WTC11 (cell line): ENCODE data around the gene HEPACAM. TPM values are rescaled to one million over a fixed set of nuclear protein-coding genes. Genes with fewer than 3 reads are reported as not detected.

ENCODE experiments used
- ATAC-seq: fragments of 200-7000 bp; cut with Tn5 transposase; 2 replicates; pipeline ENCODE4 v1.10.0; 2021; ENCODE audit warnings: mild to moderate bottlenecking, moderate library complexity
- CTCF ChIA-PET: fragments of 300-600 bp; sonication (Branson Sonifier 250); formaldehyde crosslinking; loops from one replicate; lab custom pipeline; 2021; ENCODE audit warnings: antibody characterized with exemption; lab: Charles Lee
- POLR2A ChIA-PET: fragments of 350-600 bp; sonication (Branson Sonifier 250); formaldehyde crosslinking; loops from one replicate; lab custom pipeline; 2021; ENCODE audit warnings: antibody characterized with exemption; lab: Charles Lee
- DNase-seq: peaks from one replicate; pipeline ENCODE4 v3.0.0; 2021; ENCODE audit warnings: low spot score
- H3K27ac Mint-ChIP-seq: 2 replicates; pipeline ENCODE4 v1.8.0; 2021; ENCODE audit warnings: mixed read lengths
- H3K27me3 Mint-ChIP-seq: 2 replicates; pipeline ENCODE4 v1.8.0; 2021; ENCODE audit warnings: low read depth, mild to moderate bottlenecking, moderate library complexity, mixed read lengths
- H3K36me3 Mint-ChIP-seq: 2 replicates; pipeline ENCODE4 v1.8.0; 2021; ENCODE audit warnings: mixed read lengths
- H3K4me1 Mint-ChIP-seq: 2 replicates; pipeline ENCODE4 v1.8.0; 2022; ENCODE audit warnings: mixed read lengths
- H3K4me3 Mint-ChIP-seq: 2 replicates; pipeline ENCODE4 v1.8.0; 2021; ENCODE audit warnings: mild to moderate bottlenecking, moderate library complexity, mixed read lengths
- H3K9me3 Mint-ChIP-seq: 2 replicates; pipeline ENCODE4 v1.8.0; 2021; ENCODE audit warnings: mixed read lengths
- ATF2 ChIP-seq: sonication (generic); formaldehyde crosslinking; IDR thresholded peaks from 2 replicates; pipeline ENCODE4 v1.8.1; 2022; ENCODE audit warnings: low read depth, missing genetic modification reagents, borderline replicate concordance
- CBFB ChIP-seq: sonication (generic); formaldehyde crosslinking; IDR thresholded peaks from 2 replicates; pipeline ENCODE4 v1.8.1; 2022; ENCODE audit warnings: mild to moderate bottlenecking, low read depth, missing genetic modification reagents
- CREM ChIP-seq: sonication (generic); formaldehyde crosslinking; IDR thresholded peaks from 2 replicates; pipeline ENCODE4 v1.8.1; 2022; ENCODE audit warnings: mild to moderate bottlenecking, missing genetic modification reagents, moderate library complexity
- E2F1 ChIP-seq: sonication (generic); formaldehyde crosslinking; IDR thresholded peaks from 2 replicates; pipeline ENCODE4 v1.8.0; 2022; ENCODE audit warnings: mild to moderate bottlenecking, missing genetic modification reagents
- EMX1 ChIP-seq: fragments of 250-450 bp; sonication (Bioruptor Pico); IDR thresholded peaks from 2 replicates; pipeline ENCODE4 v1.8.0; 2021; ENCODE audit warnings: mild to moderate bottlenecking
- FOXK1 ChIP-seq: sonication (generic); formaldehyde crosslinking; IDR thresholded peaks from 2 replicates; pipeline ENCODE4 v1.8.0; 2022; ENCODE audit warnings: mild to moderate bottlenecking, moderate library complexity, missing genetic modification reagents
- GRHL2 ChIP-seq: fragments of 250-450 bp; sonication (Bioruptor Pico); IDR thresholded peaks from 2 replicates; pipeline ENCODE4 v1.8.0; 2022; ENCODE audit warnings: mild to moderate bottlenecking, moderate library complexity; ENCODE audit not compliant: insufficient replicate concordance, severe bottlenecking
- JAZF1 ChIP-seq: fragments of 250-450 bp; sonication (Bioruptor Pico); IDR thresholded peaks from 2 replicates; pipeline ENCODE4 v1.9.0; 2021; ENCODE audit warnings: moderate library complexity, mild to moderate bottlenecking, inconsistent platforms
- JUN ChIP-seq: sonication (generic); formaldehyde crosslinking; IDR thresholded peaks from 2 replicates; pipeline ENCODE4 v1.8.0; 2023; ENCODE audit warnings: mild to moderate bottlenecking, missing genetic modification reagents
- KAT7 ChIP-seq: sonication (generic); formaldehyde crosslinking; IDR thresholded peaks from 2 replicates; pipeline ENCODE4 v1.8.1; 2023; ENCODE audit warnings: missing genetic modification reagents, mild to moderate bottlenecking, borderline replicate concordance
- MLX ChIP-seq: sonication (generic); formaldehyde crosslinking; IDR thresholded peaks from 2 replicates; pipeline ENCODE4 v1.8.1; 2023; ENCODE audit warnings: mild to moderate bottlenecking, missing genetic modification reagents, moderate library complexity
- NFATC4 ChIP-seq: fragments of 250-450 bp; sonication (Bioruptor Pico); IDR thresholded peaks from 2 replicates; pipeline ENCODE4 v1.9.0; 2021; ENCODE audit warnings: mild to moderate bottlenecking
- NFE2L1 ChIP-seq: sonication (generic); formaldehyde crosslinking; IDR thresholded peaks from 2 replicates; pipeline ENCODE4 v1.8.1; 2023; ENCODE audit warnings: missing genetic modification reagents
- PREB ChIP-seq: sonication (generic); formaldehyde crosslinking; IDR thresholded peaks from 2 replicates; pipeline ENCODE4 v1.8.1; 2022; ENCODE audit warnings: mild to moderate bottlenecking, missing genetic modification reagents, moderate library complexity, borderline replicate concordance
- SMAD3 ChIP-seq: sonication (generic); formaldehyde crosslinking; IDR thresholded peaks from 2 replicates; pipeline ENCODE4 v1.8.0; 2022; ENCODE audit warnings: missing genetic modification reagents, mild to moderate bottlenecking, borderline replicate concordance
- TEAD1 ChIP-seq: sonication (generic); formaldehyde crosslinking; IDR thresholded peaks from 2 replicates; pipeline ENCODE4 v1.8.0; 2022; ENCODE audit warnings: mild to moderate bottlenecking, missing genetic modification reagents
- ZBTB21 ChIP-seq: sonication (generic); formaldehyde crosslinking; IDR thresholded peaks from 2 replicates; pipeline ENCODE4 v1.8.1; 2023; ENCODE audit warnings: mild to moderate bottlenecking, missing genetic modification reagents, borderline replicate concordance
- ZNF121 ChIP-seq: sonication (generic); formaldehyde crosslinking; IDR thresholded peaks from 2 replicates; pipeline ENCODE4 v1.8.0; 2023; ENCODE audit warnings: missing genetic modification reagents
- ZNF138 ChIP-seq: sonication (generic); formaldehyde crosslinking; conservative IDR thresholded peaks from 2 replicates; pipeline ENCODE4 v1.8.1; 2022; ENCODE audit warnings: mild to moderate bottlenecking, moderate library complexity, missing genetic modification reagents
- ZNF263 ChIP-seq: sonication (generic); formaldehyde crosslinking; IDR thresholded peaks from 2 replicates; pipeline ENCODE4 v1.8.1; 2022; ENCODE audit warnings: low read depth, mild to moderate bottlenecking, moderate library complexity, missing genetic modification reagents
- ZNF317 ChIP-seq: sonication (generic); formaldehyde crosslinking; IDR thresholded peaks from 2 replicates; pipeline ENCODE4 v1.8.1; 2023; ENCODE audit warnings: low read depth, mild to moderate bottlenecking, moderate library complexity, missing genetic modification reagents, borderline replicate concordance
- total RNA-seq: library from RNA; stranded (reverse); gene quantifications from 3 replicates; pipeline ENCODE4 v1.2.3, GENCODE V29; 2021
- TF ChIP-seq, protein P1 (sequence below): sonication (generic); formaldehyde crosslinking; conservative IDR thresholded peaks from 2 replicates; pipeline ENCODE4 v1.8.1; 2022; ENCODE audit warnings: mild to moderate bottlenecking, missing genetic modification reagents
- TF ChIP-seq, protein P2 (sequence below): sonication (generic); formaldehyde crosslinking; IDR thresholded peaks from 2 replicates; pipeline ENCODE4 v1.8.0; 2022; ENCODE audit warnings: mild to moderate bottlenecking, missing genetic modification reagents
- TF ChIP-seq, protein P3 (sequence below): fragments of 200-600 bp; IDR thresholded peaks from 2 replicates; pipeline ENCODE4 v1.8.0; 2022; ENCODE audit warnings: antibody characterized with exemption

Gene HEPACAM
- total RNA-seq, 1 experiment from 2014 or later, result not detected

DNA sequence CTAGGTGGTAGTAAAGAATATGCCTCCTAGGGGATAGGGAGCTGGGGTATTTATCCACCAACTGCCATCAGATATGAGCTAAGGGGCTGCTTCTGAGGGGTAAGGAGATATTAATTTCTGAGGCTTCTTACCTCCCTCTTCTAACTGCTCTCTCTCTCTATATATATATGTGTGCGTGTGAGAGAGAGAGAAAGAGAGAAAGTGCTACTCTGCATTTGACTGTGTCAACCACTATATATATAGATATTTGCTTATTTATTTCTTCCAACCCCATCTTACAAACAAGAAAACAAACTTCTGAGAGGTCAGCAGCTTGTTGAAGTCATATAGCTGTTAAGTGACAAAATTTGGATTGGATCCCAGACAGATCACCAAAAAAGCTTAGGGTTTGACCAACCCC is 5.9 kb upstream of the HEPACAM start:
- DNase-seq (no peak), ATAC-seq (no peak)
- POLR2A ChIA-PET, result no interaction called here
- CTCF ChIA-PET, result interaction anchor here (0.6 to 1.2 kb wide), 3 partner anchors 12 to 404 kb away, joined by 3 to 6 read pairs (median 3); partner anchors contain the start of gene CCDC15
- Mint-ChIP-seq H3K4me3 (no peak overlapping the region), H3K4me1 (0 out of 2 replicates have a peak, but pooled peaks cover 2% of the 10 kb centered on the region), H3K9me3 (no peaks in the 10 kb centered on the region), H3K36me3 (no peaks in the 10 kb centered on the region), H3K27ac (no peak overlapping the region), H3K27me3 (peaks cover 25% of the 10 kb centered on the region)
- TF ChIP-seq, protein P1, sequence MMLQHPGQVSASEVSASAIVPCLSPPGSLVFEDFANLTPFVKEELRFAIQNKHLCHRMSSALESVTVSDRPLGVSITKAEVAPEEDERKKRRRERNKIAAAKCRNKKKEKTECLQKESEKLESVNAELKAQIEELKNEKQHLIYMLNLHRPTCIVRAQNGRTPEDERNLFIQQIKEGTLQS (CRISPR knock-in tag), result no peak
- no peak for TF ChIP-seq TEAD1 (CRISPR knock-in tag)
- no peak for TF ChIP-seq ZBTB21 (CRISPR knock-in tag)
- no peak for TF ChIP-seq ZNF317
- TF ChIP-seq, protein P2, sequence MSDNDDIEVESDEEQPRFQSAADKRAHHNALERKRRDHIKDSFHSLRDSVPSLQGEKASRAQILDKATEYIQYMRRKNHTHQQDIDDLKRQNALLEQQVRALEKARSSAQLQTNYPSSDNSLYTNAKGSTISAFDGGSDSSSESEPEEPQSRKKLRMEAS (CRISPR knock-in tag), result no peak
- TF ChIP-seq MLX, result no peak
- TF ChIP-seq JUN (CRISPR knock-in tag), result no peak
- no peak for TF ChIP-seq CREM (CRISPR knock-in tag)
- TF ChIP-seq ZNF121, result no peak
- no peak for TF ChIP-seq NFE2L1 (CRISPR knock-in tag)
- TF ChIP-seq EMX1 (CRISPR knock-in tag), result no peak
- TF ChIP-seq ZNF138 (CRISPR knock-in tag), result no peak
- TF ChIP-seq GRHL2, result no peak
- no peak for TF ChIP-seq ATF2 (CRISPR knock-in tag)
- TF ChIP-seq, protein P3, sequence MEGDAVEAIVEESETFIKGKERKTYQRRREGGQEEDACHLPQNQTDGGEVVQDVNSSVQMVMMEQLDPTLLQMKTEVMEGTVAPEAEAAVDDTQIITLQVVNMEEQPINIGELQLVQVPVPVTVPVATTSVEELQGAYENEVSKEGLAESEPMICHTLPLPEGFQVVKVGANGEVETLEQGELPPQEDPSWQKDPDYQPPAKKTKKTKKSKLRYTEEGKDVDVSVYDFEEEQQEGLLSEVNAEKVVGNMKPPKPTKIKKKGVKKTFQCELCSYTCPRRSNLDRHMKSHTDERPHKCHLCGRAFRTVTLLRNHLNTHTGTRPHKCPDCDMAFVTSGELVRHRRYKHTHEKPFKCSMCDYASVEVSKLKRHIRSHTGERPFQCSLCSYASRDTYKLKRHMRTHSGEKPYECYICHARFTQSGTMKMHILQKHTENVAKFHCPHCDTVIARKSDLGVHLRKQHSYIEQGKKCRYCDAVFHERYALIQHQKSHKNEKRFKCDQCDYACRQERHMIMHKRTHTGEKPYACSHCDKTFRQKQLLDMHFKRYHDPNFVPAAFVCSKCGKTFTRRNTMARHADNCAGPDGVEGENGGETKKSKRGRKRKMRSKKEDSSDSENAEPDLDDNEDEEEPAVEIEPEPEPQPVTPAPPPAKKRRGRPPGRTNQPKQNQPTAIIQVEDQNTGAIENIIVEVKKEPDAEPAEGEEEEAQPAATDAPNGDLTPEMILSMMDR, result no peak
- TF ChIP-seq ZNF263 (CRISPR knock-in tag), result no peak
- no peak for TF ChIP-seq KAT7 (CRISPR knock-in tag)
- no peak for TF ChIP-seq PREB

GRCh38 chr11:124938970-124939369 is 3.1 kb upstream of the HEPACAM start:
- peak; percentile 57; the same call in 1 of the 2 replicates for ATAC-seq
- POLR2A ChIA-PET, result no interaction called here

More at GRCh38 chr11:124938970-124939369, 3.1 kb upstream of the HEPACAM start:
- Mint-ChIP-seq H3K27me3 (peaks cover 25% of the 10 kb centered on the region), H3K9me3 (no peaks in the 10 kb centered on the region), H3K4me3 (no peak overlapping the region), H3K36me3 (no peaks in the 10 kb centered on the region), H3K27ac (no peak overlapping the region), H3K4me1 (0 out of 2 replicates have a peak, but pooled peaks cover 2% of the 10 kb centered on the region)
- no peak for TF ChIP-seq ZNF138 (CRISPR knock-in tag)
- TF ChIP-seq CREM (CRISPR knock-in tag), result no peak
- no peak for TF ChIP-seq CBFB (CRISPR knock-in tag)
- TF ChIP-seq JAZF1, result no peak
- no peak for TF ChIP-seq NFATC4
- no peak for TF ChIP-seq SMAD3 (CRISPR knock-in tag)
- TF ChIP-seq E2F1, result no peak
- TF ChIP-seq FOXK1 (CRISPR knock-in tag), result no peak
- no peak for DNase-seq
- CTCF ChIA-PET, result interaction anchor here (1.3 kb wide), 1 partner anchor 57 kb away, joined by 6 read pairs; no protein-coding TSS in a partner anchor
